ENCODE results near the gene ANKFN1.

ANKFN1 gene

DNA sequence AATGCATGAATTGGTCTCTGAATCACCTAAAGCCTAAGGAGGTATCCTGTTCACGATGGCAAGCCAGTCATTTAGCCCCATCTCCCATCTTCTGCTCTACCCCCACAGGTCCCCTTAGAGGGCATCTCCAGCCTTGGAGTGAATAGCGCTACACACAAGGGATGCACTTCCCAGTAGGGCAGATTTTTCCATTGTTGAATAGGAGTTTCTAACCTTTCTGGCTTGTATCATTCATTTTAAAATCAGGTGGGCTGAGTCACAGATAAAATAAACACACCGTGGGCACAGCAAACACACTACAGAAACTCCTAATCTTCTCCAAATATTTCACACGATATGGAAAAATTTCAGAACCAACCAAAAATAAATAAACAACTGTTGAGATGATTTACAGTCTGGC lies 239.0 kb downstream of the ANKFN1 start:
- Histone ChIP-seq H4K20me1 (ENCODE audit: insufficient read depth, low read length, poor library complexity, severe bottlenecking) (no peaks in the 10 kb centered on the region), H3K9me2 (replicated peaks; ENCODE audit: low read depth, low read length) (no peaks in the 10 kb centered on the region), H3F3A (ENCODE audit: low read depth) (no peaks in the 10 kb centered on the region), H3K9ac (ENCODE audit: low read depth, low read length, poor library complexity, severe bottlenecking) (no peak overlapping the region), H3K27me3 (ENCODE audit: insufficient read depth, low read length, poor library complexity, severe bottlenecking) (no peaks in the 10 kb centered on the region), H3K9me3 (ENCODE audit: insufficient read depth, low read depth, low read length) (no peaks in the 10 kb centered on the region; the same call in 1 of the 2 replicates), H3K36me3 (ENCODE audit: insufficient read depth, low read length) (no peaks in the 10 kb centered on the region), H3K4me1 (ENCODE audit: insufficient read depth, low read length, poor library complexity, severe bottlenecking) (no peaks in the 10 kb centered on the region), H2AFZ (ENCODE audit: low read length) (no peak overlapping the region), H3K79me2 (ENCODE audit: insufficient read depth, low read length) (no peaks in the 10 kb centered on the region), H3K4me3 (ENCODE audit: low read length, poor library complexity, severe bottlenecking) (no peak overlapping the region), H3K4me2 (ENCODE audit: low read depth, low read length, poor library complexity, severe bottlenecking) (no peak overlapping the region)
- TF ChIP-seq EZH2phosphoT487 (IDR thresholded peaks at IDR 0.05; ENCODE audit: borderline replicate concordance) = no peak
- TF ChIP-seq, protein P1, sequence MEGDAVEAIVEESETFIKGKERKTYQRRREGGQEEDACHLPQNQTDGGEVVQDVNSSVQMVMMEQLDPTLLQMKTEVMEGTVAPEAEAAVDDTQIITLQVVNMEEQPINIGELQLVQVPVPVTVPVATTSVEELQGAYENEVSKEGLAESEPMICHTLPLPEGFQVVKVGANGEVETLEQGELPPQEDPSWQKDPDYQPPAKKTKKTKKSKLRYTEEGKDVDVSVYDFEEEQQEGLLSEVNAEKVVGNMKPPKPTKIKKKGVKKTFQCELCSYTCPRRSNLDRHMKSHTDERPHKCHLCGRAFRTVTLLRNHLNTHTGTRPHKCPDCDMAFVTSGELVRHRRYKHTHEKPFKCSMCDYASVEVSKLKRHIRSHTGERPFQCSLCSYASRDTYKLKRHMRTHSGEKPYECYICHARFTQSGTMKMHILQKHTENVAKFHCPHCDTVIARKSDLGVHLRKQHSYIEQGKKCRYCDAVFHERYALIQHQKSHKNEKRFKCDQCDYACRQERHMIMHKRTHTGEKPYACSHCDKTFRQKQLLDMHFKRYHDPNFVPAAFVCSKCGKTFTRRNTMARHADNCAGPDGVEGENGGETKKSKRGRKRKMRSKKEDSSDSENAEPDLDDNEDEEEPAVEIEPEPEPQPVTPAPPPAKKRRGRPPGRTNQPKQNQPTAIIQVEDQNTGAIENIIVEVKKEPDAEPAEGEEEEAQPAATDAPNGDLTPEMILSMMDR (conservative IDR thresholded peaks at IDR 0.05; ENCODE audit: low read length) = no peak

DNA sequence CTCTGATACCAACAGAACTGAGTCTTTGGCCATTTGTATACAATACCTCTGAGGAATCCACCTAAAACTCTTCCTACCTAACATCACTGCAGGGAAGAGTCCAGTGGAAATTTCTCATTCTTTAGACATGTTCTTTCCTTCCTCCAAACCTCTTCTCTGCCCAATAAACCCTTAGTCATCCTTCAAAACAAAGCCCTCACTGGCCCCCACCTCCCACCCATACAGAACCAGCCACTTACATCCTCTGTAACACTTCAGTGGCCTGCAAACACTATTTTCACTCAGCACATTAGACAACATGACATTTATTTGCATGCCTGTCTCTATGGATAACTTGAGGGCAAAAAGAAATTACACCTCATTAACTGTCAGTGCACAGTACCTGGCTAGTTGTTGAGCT lies 239.9 kb downstream of the ANKFN1 start:
- no peak overlapping the region for H3K9ac ChIP-seq (ENCODE audit: low read depth, low read length, poor library complexity, severe bottlenecking)
- H3K4me1 ChIP-seq (ENCODE audit: insufficient read depth, low read length, poor library complexity, severe bottlenecking) = no peaks in the 10 kb centered on the region
- no peaks in the 10 kb centered on the region for H3K79me2 ChIP-seq (ENCODE audit: insufficient read depth, low read length)
- H4K20me1 ChIP-seq (ENCODE audit: insufficient read depth, low read length, poor library complexity, severe bottlenecking) = no peaks in the 10 kb centered on the region
- no peak overlapping the region for H2AFZ ChIP-seq (ENCODE audit: low read length)
- H3K36me3 ChIP-seq (ENCODE audit: insufficient read depth, low read length) = no peaks in the 10 kb centered on the region
- TF ChIP-seq, protein P1 (conservative IDR thresholded peaks at IDR 0.05; ENCODE audit: low read length) = no peak
- TF ChIP-seq EZH2phosphoT487 (IDR thresholded peaks at IDR 0.05; ENCODE audit: borderline replicate concordance) = no peak
- no peaks in the 10 kb centered on the region for H3K27me3 ChIP-seq (ENCODE audit: insufficient read depth, low read length, poor library complexity, severe bottlenecking)
- no peak overlapping the region for H3K4me2 ChIP-seq (ENCODE audit: low read depth, low read length, poor library complexity, severe bottlenecking)
- no peaks in the 10 kb centered on the region for H3K9me2 ChIP-seq (replicated peaks; ENCODE audit: low read depth, low read length)
- H3F3A ChIP-seq (ENCODE audit: low read depth) = no peaks in the 10 kb centered on the region
- H3K9me3 ChIP-seq (ENCODE audit: insufficient read depth, low read depth, low read length) = no peaks in the 10 kb centered on the region; the same call in 1 of the 2 replicates
- H3K4me3 ChIP-seq (ENCODE audit: low read length, poor library complexity, severe bottlenecking) = no peak overlapping the region

DNA sequence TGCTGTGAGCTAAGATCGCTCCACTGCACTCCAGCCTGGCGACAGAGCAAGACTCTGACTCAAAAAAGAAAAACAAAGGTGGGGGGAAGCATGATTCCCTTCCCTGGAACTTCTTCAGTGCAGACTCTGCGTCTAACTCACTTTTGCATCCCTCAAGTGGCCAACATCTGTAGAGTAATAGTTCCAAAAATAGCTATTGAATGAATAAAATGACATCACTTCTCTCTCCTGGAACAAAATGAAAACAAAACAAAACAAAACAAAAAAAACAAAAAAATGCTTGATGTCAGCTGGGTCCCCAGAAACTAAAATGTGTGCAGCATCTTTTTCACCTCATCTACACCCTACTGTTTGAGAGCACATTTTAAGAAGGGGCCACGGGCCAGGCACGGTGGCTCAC lies 242.5 kb downstream of the ANKFN1 start:
- Histone ChIP-seq H3K4me2 (ENCODE audit: low read depth, low read length, poor library complexity, severe bottlenecking) (no peak overlapping the region), H3K36me3 (ENCODE audit: insufficient read depth, low read length) (no peaks in the 10 kb centered on the region), H3K79me2 (ENCODE audit: insufficient read depth, low read length) (no peaks in the 10 kb centered on the region), H2AFZ (ENCODE audit: low read length) (no peak overlapping the region), H3K4me3 (ENCODE audit: low read length, poor library complexity, severe bottlenecking) (no peak overlapping the region), H3F3A (ENCODE audit: low read depth) (no peaks in the 10 kb centered on the region), H3K9me2 (replicated peaks; ENCODE audit: low read depth, low read length) (no peaks in the 10 kb centered on the region), H4K20me1 (ENCODE audit: insufficient read depth, low read length, poor library complexity, severe bottlenecking) (no peaks in the 10 kb centered on the region), H3K9me3 (ENCODE audit: insufficient read depth, low read depth, low read length) (no peaks in the 10 kb centered on the region), H3K9ac (ENCODE audit: low read depth, low read length, poor library complexity, severe bottlenecking) (no peak overlapping the region), H3K27me3 (ENCODE audit: insufficient read depth, low read length, poor library complexity, severe bottlenecking) (no peaks in the 10 kb centered on the region), H3K4me1 (ENCODE audit: insufficient read depth, low read length, poor library complexity, severe bottlenecking) (no peaks in the 10 kb centered on the region)
- TF ChIP-seq, protein P1 (conservative IDR thresholded peaks at IDR 0.05; ENCODE audit: low read length) = no peak
- TF ChIP-seq EZH2phosphoT487 (IDR thresholded peaks at IDR 0.05; ENCODE audit: borderline replicate concordance) = no peak

All from Loucy (cell line).